Caki2 (cell line): ENCODE measurements around the gene ITGA3. TPM values are rescaled to one million over a fixed set of nuclear protein-coding genes. Genes with fewer than 3 reads are reported as not detected.
A peak's percentile ranks its signal among the peaks of the same experiment; 100 is the strongest.

Source experiments
- DNase-seq: peaks from one replicate; pipeline ENCODE4 v3.0.0-alpha.2; 2015; ENCODE audit warnings: low read depth
- in situ Hi-C: cut with HindIII; loops from 2 replicates; pipeline ENCODE4 v1.10.0; 2016; ENCODE audit warnings: low sequenced_read_pairs, low pct_unique_long_range_greater_than_20kb, mixed read lengths
- total RNA-seq: library from RNA; depleted of rRNA; stranded (reverse); fragments of >200 nt; shearing (Covaris generic); gene quantifications from 2 replicates; pipeline ENCODE4 v1.2.3, GENCODE V29; 2014; ENCODE audit warnings: low replicate concordance

ITGA3 gene
- total RNA-seq, 1 experiment from 2014 or later: 501 TPM

DNA sequence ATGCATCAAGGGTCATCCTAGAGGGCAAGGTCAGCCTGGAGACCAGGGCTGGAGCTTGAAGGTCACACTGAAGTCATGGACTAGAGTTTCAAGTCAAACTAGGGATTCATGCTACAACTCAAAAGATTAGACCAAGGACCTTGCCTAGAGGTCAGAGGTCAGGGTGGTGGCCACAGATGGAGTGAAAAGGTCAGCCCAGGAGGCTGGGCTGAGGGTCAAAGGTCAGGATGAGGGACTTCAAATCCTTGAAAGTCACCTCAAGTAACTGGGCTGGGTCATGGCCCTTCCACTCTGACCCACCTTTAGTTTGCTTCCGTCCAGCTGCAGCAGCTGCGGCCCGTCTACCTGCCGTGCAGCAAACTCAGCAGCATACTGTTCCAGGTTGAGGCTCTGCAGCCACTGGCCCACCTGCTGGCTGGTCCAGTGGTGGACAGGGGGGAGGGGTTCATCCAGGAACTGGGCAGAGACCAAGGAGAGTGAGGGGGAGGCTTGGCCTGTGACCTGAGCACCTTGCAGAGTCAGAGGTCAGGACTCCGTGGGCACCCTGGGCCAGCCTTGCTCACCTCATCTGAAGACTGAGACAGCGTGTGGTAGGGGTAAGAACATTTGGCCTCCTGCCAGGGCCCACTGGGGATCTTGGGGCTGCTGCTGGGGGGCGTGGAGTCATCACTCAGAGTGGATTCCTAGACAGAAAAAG is 57.9 kb downstream of the ITGA3 start:
- DNase-seq: no peak
- in situ Hi-C loops: no loop called here

DNA sequence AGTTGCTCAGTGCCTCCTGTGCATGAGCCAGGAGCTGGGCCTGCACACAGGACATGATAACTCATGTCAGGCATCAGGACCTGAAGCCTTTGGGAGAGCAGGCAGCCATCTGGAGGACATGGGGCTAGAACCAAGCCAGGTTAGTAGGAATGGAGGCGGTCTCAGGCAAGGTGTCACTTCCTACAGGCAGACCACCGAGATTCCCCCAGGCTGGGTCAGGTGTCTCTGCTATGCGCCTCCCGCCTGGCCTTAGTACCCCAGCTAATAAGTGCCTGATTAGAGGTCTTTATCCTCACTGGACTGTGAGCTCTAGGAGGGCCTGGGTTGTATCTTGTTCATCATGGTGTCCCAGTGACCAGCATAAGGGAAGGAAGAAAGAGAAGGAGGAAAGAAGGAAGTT is 58.5 kb downstream of the ITGA3 start:
- in situ Hi-C loops: no loop called here
- DNase-seq: no peak

DNA sequence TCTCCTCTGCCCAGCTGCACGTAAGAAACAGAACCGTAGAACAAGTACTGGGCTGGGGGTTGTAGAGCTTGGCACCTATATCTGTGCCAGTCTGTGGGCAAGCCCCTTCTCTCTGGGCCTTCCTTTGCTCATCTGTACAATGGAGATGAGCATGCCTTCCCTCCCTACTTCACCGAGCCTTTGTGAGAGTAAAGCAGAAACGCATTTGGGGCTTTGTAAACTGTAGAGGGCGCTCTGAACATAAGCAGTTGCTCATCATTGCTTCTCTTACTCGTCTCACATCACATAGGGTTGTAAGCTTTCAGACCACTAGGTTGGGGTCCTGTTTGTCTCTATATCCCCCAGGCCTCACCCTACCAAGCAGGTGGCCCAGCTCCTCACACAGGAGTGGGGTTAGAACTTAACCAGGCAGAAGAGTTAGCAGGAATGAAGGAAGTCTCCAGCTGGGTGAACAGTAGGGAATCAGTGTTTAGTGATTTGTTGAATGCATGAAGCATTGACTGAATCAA is 59.0 kb downstream of the ITGA3 start:
- in situ Hi-C loops: no loop called here

DNA sequence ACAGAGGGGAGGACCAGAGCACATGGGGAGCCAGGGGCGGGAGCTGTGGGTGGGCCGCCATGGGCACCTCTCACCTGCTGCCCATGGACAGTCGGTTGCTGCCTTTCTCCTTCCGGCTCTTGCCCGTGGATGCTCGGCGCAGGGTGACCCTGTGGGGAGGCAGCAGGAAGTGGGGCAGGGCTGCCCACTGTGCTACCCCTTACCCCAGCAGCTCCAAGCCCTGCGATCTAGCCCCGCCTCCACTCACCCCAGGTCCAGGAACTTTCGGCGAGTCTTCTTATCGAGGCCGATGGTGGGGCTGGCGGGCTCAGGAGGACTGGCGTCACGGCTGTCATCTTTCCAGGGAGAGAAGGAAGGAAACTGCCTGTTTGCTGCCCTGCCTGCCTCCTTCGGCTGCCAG is 59.8 kb downstream of the ITGA3 start:
- in situ Hi-C loops: no loop called here
- DNase-seq: no peak

More for the DNA sequence above, 59.0 kb downstream of the ITGA3 start:
- DNase-seq: peak; percentile 51

DNA sequence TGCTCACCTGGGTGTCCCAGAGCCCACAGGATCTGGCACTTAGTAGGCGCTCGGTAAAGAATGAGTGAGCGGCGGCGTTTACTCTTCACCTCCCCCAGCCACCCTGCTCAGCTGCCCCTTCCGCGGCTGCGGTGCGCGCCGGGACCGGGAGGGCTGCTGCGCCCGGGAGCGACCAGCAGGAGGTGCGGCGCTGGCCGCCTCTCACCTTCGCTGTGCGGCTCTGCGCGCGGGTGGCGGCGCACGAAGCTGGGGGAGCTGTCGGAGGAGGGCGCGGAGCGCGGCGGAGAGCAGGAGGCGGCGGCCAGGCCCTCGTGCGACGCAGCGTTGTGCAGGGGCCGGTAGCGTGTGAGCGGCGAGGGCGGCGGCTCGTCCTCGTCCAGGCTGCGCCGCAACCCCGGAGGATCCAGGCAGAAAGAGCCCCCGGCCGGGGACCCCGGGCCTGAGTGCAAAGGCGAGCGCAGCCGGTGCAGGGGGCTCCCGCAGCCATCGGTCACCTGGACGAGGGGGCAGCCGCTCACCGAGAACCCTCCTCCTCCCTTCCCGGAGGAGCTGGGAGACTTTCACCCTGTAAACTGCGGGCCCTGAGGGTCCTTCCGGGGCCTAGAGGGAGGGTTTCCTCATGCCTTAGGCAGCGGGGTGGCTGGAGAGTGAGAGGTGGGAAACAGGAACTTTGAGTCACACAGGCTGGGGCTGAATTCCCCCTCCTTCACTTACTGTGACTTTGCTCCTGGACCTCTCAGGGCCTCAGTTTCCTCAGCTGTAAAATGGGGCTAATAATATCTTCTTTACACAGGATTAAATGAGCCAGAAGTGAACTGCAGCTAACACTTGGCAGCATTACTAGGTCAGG is 61.5 kb downstream of the ITGA3 start:
- DNase-seq: no peak
- in situ Hi-C loops: no loop called here

DNA sequence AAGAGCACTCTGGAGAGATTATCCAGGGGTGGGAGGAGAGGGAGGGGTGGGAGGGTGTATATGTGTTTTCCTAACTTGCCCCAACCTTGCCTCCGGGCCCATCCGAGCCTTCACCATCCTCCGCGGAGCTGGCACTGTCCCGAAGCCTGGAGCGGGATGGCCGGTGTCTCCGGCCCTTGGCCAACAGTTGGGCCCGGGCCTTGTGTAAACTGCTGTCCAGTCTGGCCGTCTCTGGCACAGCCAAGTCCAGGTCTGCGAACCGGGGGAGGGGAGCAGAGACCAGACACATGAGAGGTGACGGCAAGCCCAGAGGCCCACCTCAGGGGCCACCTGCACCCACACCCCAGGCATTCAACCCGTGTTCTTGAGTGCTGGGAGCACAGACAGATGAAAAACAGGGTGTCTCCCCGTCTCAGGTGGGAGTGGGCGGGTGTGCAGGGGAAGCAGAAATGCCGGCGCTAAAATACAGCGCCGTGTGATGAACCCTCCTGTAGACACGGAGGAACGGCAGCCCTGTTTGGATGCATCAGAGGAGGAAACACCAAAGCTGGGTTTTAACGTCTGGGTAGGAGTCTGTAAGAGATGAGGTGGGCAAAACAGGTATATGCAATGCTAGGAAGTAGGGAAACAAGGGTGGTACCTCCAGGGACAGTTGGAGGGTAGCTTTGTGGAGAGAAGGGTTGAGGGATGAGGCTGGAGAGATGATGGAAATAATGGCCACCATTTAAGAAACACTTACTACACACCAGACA is 62.3 kb downstream of the ITGA3 start:
- DNase-seq: no peak
- in situ Hi-C loops: no loop called here

DNA sequence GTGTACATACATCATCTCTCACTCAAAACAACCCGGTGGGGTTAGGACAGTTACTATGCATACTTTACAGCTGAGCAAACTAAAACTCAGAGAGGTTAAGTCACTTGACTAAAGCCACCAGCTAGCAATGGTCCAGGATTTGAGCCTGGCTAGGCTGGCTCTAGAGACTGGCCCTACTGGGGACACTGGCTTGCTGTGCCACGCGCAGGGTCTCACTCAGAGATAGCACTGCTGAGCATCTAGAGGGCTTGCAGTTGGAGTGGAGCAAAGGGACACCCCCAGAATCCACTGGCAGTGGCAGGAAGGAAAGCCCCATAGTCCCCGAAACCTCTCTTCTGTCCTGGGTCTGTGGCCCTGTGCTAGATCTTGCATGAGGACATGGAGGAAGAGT is 62.9 kb downstream of the ITGA3 start:
- no peak for DNase-seq
- in situ Hi-C loops: no loop called here

DNA sequence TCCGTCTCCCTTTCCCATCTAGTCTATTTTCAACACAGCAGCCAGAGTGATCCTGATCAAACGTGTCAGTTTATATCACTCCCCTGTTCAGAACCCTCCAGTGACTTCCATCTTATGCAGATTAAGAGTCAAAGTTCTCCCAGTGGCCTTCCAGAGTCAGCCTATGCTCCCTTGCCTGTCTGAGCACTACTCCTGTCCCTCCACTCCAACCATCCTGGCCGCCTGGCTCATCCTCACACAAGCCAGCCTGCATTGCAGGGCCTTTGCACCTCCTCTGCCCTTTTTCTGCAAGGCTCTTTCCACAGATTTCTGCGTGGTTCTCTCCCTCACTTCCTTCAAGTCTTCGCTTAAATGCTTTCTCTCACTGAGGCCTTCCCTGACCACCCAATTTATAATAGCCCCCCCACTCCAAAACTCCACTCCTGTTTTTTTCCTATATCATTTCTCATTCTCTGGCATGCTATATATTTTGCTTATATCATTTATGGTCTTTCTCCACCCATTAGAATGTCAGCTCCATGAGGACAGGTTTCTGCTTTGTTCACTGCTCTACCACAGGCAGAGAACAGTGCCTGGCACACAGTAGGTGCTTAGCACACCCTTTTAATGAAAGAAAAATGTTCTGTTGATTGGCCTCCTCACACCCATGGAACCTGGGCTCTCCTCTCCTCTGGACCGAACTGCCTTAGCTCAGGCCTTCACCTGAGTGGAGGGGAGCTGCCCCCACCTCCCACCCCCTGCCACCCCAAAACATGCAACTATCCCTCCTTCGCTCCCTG is 64.8 kb downstream of the ITGA3 start:
- DNase-seq: no peak
- in situ Hi-C loops: no loop called here

DNA sequence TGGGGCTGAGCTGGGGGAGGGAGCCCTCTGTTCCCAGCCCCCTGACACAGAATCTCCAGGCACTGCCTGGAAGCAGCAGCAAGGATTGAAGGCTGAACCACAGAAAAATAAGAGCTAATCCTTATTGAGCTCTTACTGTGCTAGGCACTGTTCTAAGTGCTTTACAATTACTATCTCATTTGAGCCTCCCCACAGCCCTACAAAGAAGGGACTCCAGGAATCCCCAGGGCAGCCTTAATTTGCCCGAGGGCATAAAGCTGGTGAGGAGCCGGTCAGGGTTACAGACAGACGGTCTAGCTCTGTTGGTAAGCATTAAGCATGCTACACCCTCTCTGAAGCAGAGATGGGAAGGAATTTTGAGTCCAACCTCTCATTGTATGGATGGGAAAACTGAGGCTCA is 67.0 kb downstream of the ITGA3 start:
- DNase-seq: no peak
- in situ Hi-C loops: no loop called here

DNA sequence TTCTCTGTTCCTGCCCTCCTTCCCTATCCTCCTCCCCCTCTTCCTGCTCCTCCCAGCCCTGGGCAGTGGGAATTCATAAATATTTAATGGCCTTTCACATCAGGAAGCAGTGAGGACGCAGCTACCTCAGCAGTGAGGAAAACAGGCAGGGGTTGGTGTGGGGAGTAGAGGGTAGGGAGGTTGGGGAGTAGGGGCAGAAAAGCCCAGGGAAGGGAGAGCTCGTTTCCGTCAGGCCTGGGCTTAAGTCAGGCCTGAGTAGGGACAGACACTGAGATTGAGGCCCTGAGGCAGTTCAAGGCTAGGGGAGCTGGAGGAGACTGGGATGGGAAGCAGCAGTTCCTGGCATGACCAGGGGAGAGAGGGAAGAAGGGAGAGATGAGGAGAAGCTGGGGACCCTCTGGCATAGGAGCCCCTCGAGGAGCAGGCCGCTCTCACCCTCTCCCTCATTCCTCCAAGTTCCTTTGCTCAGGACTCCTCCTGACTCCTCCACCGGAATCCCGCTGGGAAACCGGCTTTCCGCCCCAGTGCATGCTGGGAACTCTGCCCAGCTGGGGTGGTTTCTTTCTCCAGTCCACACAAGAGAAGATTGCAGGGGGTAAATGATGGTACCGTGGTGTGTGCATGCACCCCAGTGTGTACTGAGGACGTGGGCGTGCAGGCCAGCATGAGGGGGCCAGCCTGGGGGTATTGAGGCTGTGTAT is 67.9 kb downstream of the ITGA3 start:
- DNase-seq: no peak
- in situ Hi-C loops: no loop called here

DNA sequence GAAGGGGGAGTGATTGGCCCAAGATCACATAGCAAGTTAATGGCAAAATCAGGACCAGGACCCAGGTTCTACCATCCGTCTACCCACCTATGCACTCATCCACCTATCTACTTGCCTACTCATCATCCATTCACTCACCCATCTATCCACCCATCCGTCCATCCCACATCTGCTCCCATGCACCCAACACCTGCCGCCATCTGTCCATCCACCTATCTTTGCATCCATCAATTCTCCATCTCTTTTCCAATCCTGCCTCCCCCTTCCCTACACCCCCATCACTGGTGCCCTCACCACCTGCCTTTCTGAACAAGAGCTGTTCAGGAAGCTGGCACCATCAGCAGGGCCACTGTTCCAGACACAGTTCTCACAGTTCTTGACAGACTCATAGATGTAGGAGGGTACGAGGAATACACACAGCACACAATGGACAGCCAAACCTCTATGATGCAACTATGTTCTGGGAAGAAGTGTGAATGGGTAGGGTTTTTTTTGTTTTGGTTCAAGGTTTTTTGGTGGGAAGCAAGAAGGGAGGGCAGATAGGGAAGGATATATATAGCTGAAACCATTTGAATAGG is 69.6 kb downstream of the ITGA3 start:
- no peak for DNase-seq
- in situ Hi-C loops: no loop called here

DNA sequence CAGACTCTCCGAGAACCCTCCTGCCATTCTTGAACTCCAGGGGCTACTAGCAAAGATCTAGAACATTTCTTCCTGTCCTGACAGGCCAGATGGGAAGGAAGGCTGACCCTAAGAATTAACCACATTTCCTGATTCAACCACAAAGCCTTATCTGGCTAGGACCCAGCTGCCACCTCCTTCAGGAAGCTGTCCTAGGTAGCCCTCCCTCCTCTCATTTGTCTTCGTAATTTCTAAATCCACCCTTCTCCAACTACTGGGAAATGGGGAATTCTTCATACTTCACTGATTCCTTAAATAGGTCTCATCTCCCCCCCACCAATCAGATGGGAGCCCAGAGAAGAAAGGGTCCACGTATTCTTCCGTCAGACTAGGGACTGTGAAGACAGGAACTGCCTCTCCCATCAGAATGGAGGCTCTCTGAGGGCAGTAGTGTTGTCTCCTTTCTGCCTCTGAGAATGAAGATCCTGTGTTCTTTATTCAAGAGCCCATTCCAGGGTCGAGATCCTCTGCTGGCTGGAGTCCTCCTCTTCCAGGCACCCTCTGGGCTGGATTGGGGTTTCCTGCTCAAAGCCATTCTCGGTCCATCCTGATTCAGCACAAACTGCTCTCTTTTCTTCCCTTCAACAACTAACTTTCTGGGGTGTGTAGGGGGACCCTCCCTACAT is 71.9 kb downstream of the ITGA3 start:
- no peak for DNase-seq
- in situ Hi-C loops: no loop called here

DNA sequence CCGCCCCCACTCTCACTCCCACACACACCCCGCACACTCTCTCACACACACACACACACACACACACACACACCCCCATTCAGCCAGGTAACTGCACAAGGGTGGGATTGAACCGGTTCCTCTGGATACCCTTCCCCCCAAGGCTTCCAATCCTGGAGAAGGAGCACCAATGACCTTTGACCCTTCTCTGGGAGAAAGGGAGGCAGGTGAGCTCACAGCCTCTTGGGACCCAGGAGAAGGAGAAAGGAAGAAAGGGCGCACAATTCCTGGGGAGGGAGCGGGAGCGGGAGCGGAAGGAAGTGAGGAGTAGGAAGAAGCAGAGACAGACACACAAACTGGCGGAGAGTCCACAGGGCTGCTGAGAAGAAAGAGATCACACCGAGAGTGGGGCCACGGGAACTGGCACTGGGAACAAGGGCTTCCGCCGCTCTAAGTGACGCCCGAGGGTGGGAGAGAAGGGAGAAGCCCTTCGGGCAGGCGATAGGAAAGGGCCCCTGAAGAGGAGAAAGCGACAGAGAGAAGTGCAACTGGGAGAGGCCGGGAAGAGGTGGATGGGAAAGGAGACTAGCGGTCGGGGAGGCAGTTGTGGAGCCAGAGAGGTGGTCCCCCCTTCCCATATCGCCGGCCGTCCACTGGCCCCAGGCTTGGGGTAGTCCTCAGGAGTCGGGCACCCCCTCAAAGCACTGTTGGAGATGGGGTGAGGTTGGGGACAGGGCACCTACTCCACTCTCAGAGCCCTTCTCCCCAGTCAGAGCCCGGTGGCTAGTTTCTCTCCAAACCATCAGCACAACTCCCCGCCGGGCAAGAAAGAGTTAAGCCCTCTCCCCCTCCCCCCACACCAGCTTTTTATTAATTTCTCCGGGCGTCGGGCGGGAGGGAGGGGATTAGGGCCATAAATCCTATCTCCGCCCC is 72.8 kb downstream of the ITGA3 start:
- no peak for DNase-seq
- in situ Hi-C loops: no loop called here

DNA sequence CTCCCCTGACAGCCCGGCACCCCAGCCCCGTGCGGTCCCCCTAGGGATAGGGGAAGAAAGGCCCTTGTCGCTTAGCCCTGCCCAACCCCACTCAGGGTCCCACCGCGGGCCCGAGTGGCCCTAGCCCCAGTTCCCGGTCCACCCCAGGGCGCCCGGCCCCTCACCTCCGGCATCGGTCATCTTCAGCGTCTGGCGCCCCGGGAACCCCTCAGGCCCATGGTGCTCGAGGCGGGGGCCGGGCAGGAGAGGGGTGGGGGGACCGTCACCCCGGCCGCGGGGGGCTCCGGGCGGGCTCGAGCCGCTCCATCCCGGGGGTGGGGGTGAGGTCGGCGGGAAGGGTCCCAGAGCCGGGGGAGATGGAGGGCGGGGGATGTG is 73.4 kb downstream of the ITGA3 start:
- DNase-seq: no peak
- in situ Hi-C loops: no loop called here

DNA sequence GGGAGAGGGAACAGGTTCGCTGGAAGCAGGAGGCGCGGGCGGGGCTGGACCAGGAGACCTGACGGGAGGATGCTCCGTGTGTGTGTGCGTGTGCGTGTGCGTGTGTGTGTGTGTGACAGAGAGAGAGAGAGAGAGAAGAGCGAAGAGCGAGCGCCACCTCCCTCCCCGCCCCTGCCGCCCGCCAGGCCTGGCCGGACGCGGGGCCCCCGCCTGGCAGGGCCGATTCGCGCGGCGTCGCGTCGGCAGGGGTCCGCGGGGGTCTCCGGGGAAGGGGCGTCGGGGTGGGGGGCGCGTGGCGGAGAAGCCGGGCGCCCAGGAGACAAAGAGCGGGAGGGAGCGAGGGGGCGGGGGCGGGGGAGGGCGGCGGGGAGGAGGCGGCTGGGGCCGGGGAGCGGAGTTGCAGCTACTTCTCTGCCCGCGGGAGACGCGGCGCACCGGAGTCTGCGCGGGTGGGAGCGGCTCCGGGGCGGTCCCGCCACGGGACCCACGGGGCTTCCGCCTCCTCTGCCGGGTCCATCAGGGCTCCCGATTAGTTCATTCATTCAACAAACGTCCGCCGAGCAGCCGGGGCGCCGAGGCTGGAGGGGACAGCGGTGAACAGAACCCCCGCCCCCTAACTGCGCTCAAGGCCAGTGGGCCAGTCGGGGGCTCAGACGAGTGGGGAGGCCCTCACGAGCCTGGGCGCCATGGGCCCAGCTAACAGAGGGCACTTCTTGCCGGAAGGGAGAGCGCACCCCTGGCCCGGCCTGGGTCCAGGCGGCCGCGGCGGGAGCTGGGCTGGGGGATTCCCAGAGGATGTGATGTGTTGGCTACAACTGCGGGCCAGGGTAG is 74.0 kb downstream of the ITGA3 start, which contains the start of gene SAMD14:
TSS of gene SAMD14 (minus strand) at position 433 of the 831 bp plus-strand sequence. CDS start 5,201 bp downstream, outside the sequence.
- DNase-seq: no peak
- in situ Hi-C loops: no loop called here
